Vagina (tissue), 2 donors: ENCODE data around the gene DMRT2. TPM values are rescaled to one million over a fixed set of nuclear protein-coding genes. Genes with fewer than 3 reads are reported as not detected.

Source experiments
- DNase-seq, 2 donors: peaks; one replicate each; pipeline ENCODE4 v3.0.0-alpha.2; 2017; ENCODE audit errors: extremely low spot score in 2 of 2
- H3K27ac ChIP-seq: fragments of 200-600 bp; sonication (generic); one replicate; pipeline ENCODE4 v1.5.1; 2019
- H3K27me3 ChIP-seq: fragments of 200-600 bp; sonication (generic); one replicate; pipeline ENCODE4 v1.5.1; 2019
- H3K36me3 ChIP-seq, 2 donors: fragments of 200-600 bp; sonication (generic); one replicate each; pipeline ENCODE4 v1.5.1; 2017 to 2019
- H3K4me1 ChIP-seq: fragments of 200-600 bp; sonication (generic); one replicate; pipeline ENCODE4 v1.5.1; 2019
- H3K4me3 ChIP-seq, 2 donors: fragments of 200-600 bp; sonication (generic); 1 replicate in 1 of 2; 2 replicates in 1 of 2; pipeline ENCODE4 v1.5.1; 2016 to 2019
- H3K9me3 ChIP-seq: fragments of 200-600 bp; sonication (generic); one replicate; pipeline ENCODE4 v1.5.1; 2019
- CTCF ChIP-seq, 3 experiments: fragments of 450-650 bp in 2 of 3; fragments of 200-600 bp in 1 of 3; sonication (generic) in 1 of 3; IDR thresholded peaks; one replicate each; pipeline ENCODE4 v1.5.1; 2017 to 2019; ENCODE audit warnings: antibody characterized with exemption in 3 of 3, mild to moderate bottlenecking in 2 of 3, moderate library complexity in 2 of 3
- POLR2A ChIP-seq, 2 donors: fragments of 450-650 bp; IDR thresholded peaks; one replicate each; pipeline ENCODE4 v1.6.1; 2017; ENCODE audit warnings: antibody characterized with exemption in 2 of 2, mild to moderate bottlenecking in 2 of 2, moderate library complexity in 2 of 2
- POLR2AphosphoS5 ChIP-seq, 2 donors: sonication (generic); formaldehyde crosslinking; IDR thresholded peaks; one replicate each; pipeline ENCODE4 v1.9.0; 2017; ENCODE audit warnings: antibody characterized with exemption in 2 of 2, mild to moderate bottlenecking in 2 of 2, low read depth in 1 of 2; ENCODE audit not compliant: insufficient read depth in 1 of 2
- intact Hi-C: fragments of 100-400 bp; cut with DNase I; formaldehyde crosslinking; loops from one replicate; pipeline ENCODE4 v1.15.1; 2023
- total RNA-seq: library from RNA; depleted of rRNA; stranded (reverse); fragments of >200 nt; gene quantifications from one replicate; pipeline ENCODE4 v1.2.3, GENCODE V29; 2016

The DMRT2 gene
- total RNA-seq, 1 donor from 2014 or later = 2.5 TPM

- Histone ChIP-seq H3K9me3 (no peaks in the 10 kb centered on the region), H3K27ac (no peak overlapping the region), H3K36me3 (no peaks in the 10 kb centered on the region), H3K4me3 (no peak overlapping the region), H3K4me1 (no peaks in the 10 kb centered on the region), H3K27me3 (no peaks in the 10 kb centered on the region)
- DNase-seq = no peak
- TF ChIP-seq POLR2AphosphoS5 (IDR thresholded peaks at IDR 0.05; ENCODE audit: insufficient read depth in 1 of 2, low read depth in 1 of 2) = no peak
- no peak for TF ChIP-seq POLR2A (IDR thresholded peaks at IDR 0.05)
- no peak for TF ChIP-seq CTCF (IDR thresholded peaks at IDR 0.05)
- intact Hi-C loops = no loop called here
These were observed 46.2 kb downstream of the DMRT2 start for GRCh38 chr9:1096155-1096964.

DNA sequence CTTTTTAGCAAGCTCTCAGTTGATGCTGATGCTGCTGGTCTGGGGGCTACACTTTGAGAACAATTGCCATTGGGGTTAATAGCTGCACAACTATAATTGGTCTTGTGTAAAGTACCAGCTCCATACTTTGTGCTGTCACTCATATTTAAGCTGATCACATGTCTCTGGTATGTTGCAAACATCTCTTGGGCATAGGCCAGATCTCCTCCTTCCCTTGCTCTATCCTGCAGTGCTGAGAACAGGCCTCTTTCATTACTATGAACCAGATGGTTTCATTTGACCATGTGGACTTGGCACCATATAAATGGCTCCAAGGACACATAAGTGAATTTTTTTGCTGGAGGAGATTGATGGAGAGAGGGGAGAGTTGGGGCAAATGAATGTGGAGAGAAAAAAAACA lies 48.4 kb downstream of the DMRT2 start:
- H3K9me3 ChIP-seq = no peaks in the 10 kb centered on the region
- H3K36me3 ChIP-seq = no peaks in the 10 kb centered on the region
- intact Hi-C loops = no loop called here
- no peak overlapping the region for H3K4me3 ChIP-seq
- no peaks in the 10 kb centered on the region for H3K27me3 ChIP-seq
- H3K4me1 ChIP-seq = no peaks in the 10 kb centered on the region
- TF ChIP-seq POLR2AphosphoS5 (IDR thresholded peaks at IDR 0.05; ENCODE audit: insufficient read depth in 1 of 2, low read depth in 1 of 2) (no peak), POLR2A (IDR thresholded peaks at IDR 0.05) (no peak), CTCF (IDR thresholded peaks at IDR 0.05) (no peak)
- no peak for DNase-seq
- H3K27ac ChIP-seq = no peak overlapping the region

DNA sequence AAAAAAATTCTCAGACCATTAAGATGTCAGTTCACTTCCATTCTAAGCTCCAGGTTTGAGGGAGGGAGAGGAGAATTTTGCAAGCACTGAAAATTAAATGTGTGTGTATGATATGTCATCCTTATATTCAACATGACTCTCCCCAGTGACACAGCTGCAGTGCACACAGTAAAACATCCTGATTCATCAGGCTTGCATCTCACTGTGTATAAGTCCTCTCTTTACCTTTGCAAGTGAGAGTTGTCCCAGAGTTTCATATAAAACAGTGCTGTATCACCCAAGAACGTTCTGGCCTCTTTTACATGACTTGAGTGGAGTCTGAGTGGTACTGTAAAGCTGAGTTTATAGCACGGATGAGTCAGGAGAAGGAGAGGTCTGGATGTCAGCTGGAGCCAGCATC lies 50.0 kb downstream of the DMRT2 start:
- Histone ChIP-seq H3K4me1 (no peaks in the 10 kb centered on the region), H3K36me3 (no peaks in the 10 kb centered on the region), H3K27ac (no peak overlapping the region), H3K27me3 (no peaks in the 10 kb centered on the region), H3K9me3 (no peaks in the 10 kb centered on the region), H3K4me3 (no peak overlapping the region)
- no peak for DNase-seq
- intact Hi-C loops = no loop called here
- TF ChIP-seq POLR2A (IDR thresholded peaks at IDR 0.05) = no peak
- no peak for TF ChIP-seq POLR2AphosphoS5 (IDR thresholded peaks at IDR 0.05; ENCODE audit: insufficient read depth in 1 of 2, low read depth in 1 of 2)
- no peak for TF ChIP-seq CTCF (IDR thresholded peaks at IDR 0.05)

DNA sequence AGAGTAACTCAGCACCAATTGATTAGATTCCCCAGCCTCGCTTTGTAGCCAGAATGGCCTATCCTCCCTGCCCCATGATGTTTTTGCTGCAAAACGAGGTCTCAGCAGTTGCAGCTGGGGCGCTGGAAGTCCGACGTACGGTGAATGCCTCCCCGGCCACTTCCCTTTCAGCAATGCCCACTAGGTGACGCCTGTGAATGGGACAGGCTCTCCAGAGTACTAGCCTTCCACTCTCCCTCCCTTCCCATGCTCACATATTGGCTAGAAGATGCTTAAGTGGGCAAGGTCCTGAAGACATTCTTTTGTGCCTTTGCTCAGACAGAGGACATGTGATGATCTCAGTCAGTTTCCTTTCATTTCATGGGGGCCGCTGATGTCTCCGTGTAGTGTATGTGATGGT lies 50.8 kb downstream of the DMRT2 start:
- intact Hi-C loops = no loop called here
- Histone ChIP-seq H3K27me3 (no peaks in the 10 kb centered on the region), H3K27ac (no peak overlapping the region), H3K4me1 (no peaks in the 10 kb centered on the region), H3K9me3 (no peaks in the 10 kb centered on the region), H3K36me3 (no peaks in the 10 kb centered on the region), H3K4me3 (no peak overlapping the region)
- no peak for DNase-seq
- TF ChIP-seq POLR2A (IDR thresholded peaks at IDR 0.05) (no peak), POLR2AphosphoS5 (IDR thresholded peaks at IDR 0.05; ENCODE audit: insufficient read depth in 1 of 2, low read depth in 1 of 2) (no peak), CTCF (IDR thresholded peaks at IDR 0.05) (no peak)
